Heart left ventricle (tissue), 13 donors: ENCODE data around the gene MRTO4.
A peak's percentile ranks its signal among the peaks of the same experiment; 100 is the strongest.

Experiments used
- CTCF ChIP-seq, 12 donors: fragments of 200-600 bp; sonication (generic) in 4 of 12; IDR thresholded peaks; one replicate each; pipeline versions ENCODE4 v1.5.0 to v1.8.0; 2018 to 2022; ENCODE audit warnings: antibody characterized with exemption in 12 of 12, mild to moderate bottlenecking in 5 of 12
- POLR2A ChIP-seq, 2 donors: fragments of 450-650 bp; IDR thresholded peaks; one replicate each; pipeline ENCODE4 v1.6.1; 2017; ENCODE audit warnings: antibody characterized with exemption in 2 of 2, mild to moderate bottlenecking in 2 of 2, moderate library complexity in 2 of 2
- donor health status: ischemic (EF 13 %, LVEDD 7.1; RV severe dilation, severe dysfunction).
- donor health status: DM: no; HTN: yes; CAD: no.
- donor health status: DM: no; HTN: no; CAD: no.
- donor health status: ischemic (EF 25% LVEDD 6.9; RV normal size, moderate dysfunction).
- donor health status: ischemic (EF 25% LVEDD 5.7; RV mildly dilated, moderate dysfunction).
- donor health status: ischemic (EF 35%, LVEDD 5.7; RV mildly dilated, moderate dysfunction).
- donor health status: nonischemic (EF 11% LVEDD 7.7; RV severe dilation, severe dysfunction).
- donor health status: DM: yes; HTN: yes; CAD: no.
- donor health status: PGD.
- donor health status: ischemic (EF 29% LVEDD 5.4; RV normal size, mild dysfunction).
- donor health status: nonischemic (EF 23%, LVEDD 6.1; RV moderate dilation, normal function).

- TF ChIP-seq CTCF (IDR thresholded peaks at IDR 0.05) (peak in 3 of 12 donors; percentile 22 to 38 (median 22)), POLR2A (IDR thresholded peaks at IDR 0.05) (no peak)
Measured at GRCh38 chr1:19232524-19232846, 19.1 kb upstream of the MRTO4 start.
